ENCODE data around the gene ELSPBP1.

ELSPBP1 gene

GRCh38 chr19:48030073-48030472, 35.6 kb downstream of the ELSPBP1 start:
- peaks cover 43% of the 10 kb centered on the region for H3K27me3 Mint-ChIP-seq (ENCODE audit: low read depth, poor library complexity)
- TF ChIP-seq CTCF (IDR thresholded peaks at IDR 0.05) = no peak
- DNase-seq = no peak
- no peaks in the 10 kb centered on the region for H3K4me1 Mint-ChIP-seq
- no peaks in the 10 kb centered on the region for H3K36me3 Mint-ChIP-seq (ENCODE audit: low read depth)
- H3K9me3 Mint-ChIP-seq = no peaks in the 10 kb centered on the region
- no peak overlapping the region for H3K4me3 Mint-ChIP-seq
- H3K27ac Mint-ChIP-seq = no peak overlapping the region

- DNase-seq = no peak
- no peak for TF ChIP-seq CTCF (IDR thresholded peaks at IDR 0.05)
- no peak overlapping the region for H3K4me3 Mint-ChIP-seq
- H3K9me3 Mint-ChIP-seq = peaks cover 16% of the 10 kb centered on the region
- H3K27me3 Mint-ChIP-seq (ENCODE audit: low read depth, poor library complexity) = peaks cover 16% of the 10 kb centered on the region
- H3K4me1 Mint-ChIP-seq = no peaks in the 10 kb centered on the region
- H3K27ac Mint-ChIP-seq = no peak overlapping the region
- H3K36me3 Mint-ChIP-seq (ENCODE audit: low read depth) = no peaks in the 10 kb centered on the region
Observed at GRCh38 chr19:48033604-48034003, 39.2 kb downstream of the ELSPBP1 start.

GRCh38 chr19:48036765-48037164, 42.3 kb downstream of the ELSPBP1 start:
- Mint-ChIP-seq H3K4me3 (no peak overlapping the region), H3K27me3 (ENCODE audit: low read depth, poor library complexity) (peaks cover 31% of the 10 kb centered on the region), H3K4me1 (no peaks in the 10 kb centered on the region), H3K27ac (no peak overlapping the region), H3K36me3 (ENCODE audit: low read depth) (no peaks in the 10 kb centered on the region), H3K9me3 (peaks cover 22% of the 10 kb centered on the region)
- no peak for TF ChIP-seq CTCF (IDR thresholded peaks at IDR 0.05)
- no peak for DNase-seq

- H3K9me3 Mint-ChIP-seq = peaks cover 32% of the 10 kb centered on the region
- H3K27ac Mint-ChIP-seq = no peak overlapping the region
- no peak for DNase-seq
- H3K4me1 Mint-ChIP-seq = no peaks in the 10 kb centered on the region
- H3K4me3 Mint-ChIP-seq = no peak overlapping the region
- no peaks in the 10 kb centered on the region for H3K36me3 Mint-ChIP-seq (ENCODE audit: low read depth)
- no peak for TF ChIP-seq CTCF (IDR thresholded peaks at IDR 0.05)
- peaks cover 34% of the 10 kb centered on the region for H3K27me3 Mint-ChIP-seq (ENCODE audit: low read depth, poor library complexity)
Observed at GRCh38 chr19:48041877-48042580, 47.6 kb downstream of the ELSPBP1 start.

- H3K4me1 Mint-ChIP-seq = no peaks in the 10 kb centered on the region
- no peak within 1 kb of the TSS for H3K4me3 Mint-ChIP-seq
- H3K27me3 Mint-ChIP-seq (ENCODE audit: low read depth, poor library complexity) = peaks cover 34% of the 10 kb centered on the region
- no peak within 1 kb of the TSS for H3K27ac Mint-ChIP-seq
- DNase-seq = no peak
- no peaks in the 10 kb centered on the region for H3K36me3 Mint-ChIP-seq (ENCODE audit: low read depth)
- H3K9me3 Mint-ChIP-seq = peaks cover 38% of the 10 kb centered on the region
- TF ChIP-seq CTCF (IDR thresholded peaks at IDR 0.05) = no peak
Observed at GRCh38 chr19:48043675-48044258, 49.3 kb downstream of the ELSPBP1 start, which contains the start of gene CABP5. Gene CABP5, minus strand, starts transcription at chr19:48044079. Its CDS starts 157 bp downstream, at chr19:48043922.

- Mint-ChIP-seq H3K4me1 (no peaks in the 10 kb centered on the region), H3K9me3 (peaks cover 41% of the 10 kb centered on the region), H3K27ac (no peak overlapping the region), H3K27me3 (ENCODE audit: low read depth, poor library complexity) (peaks cover 29% of the 10 kb centered on the region), H3K4me3 (no peak overlapping the region), H3K36me3 (ENCODE audit: low read depth) (no peaks in the 10 kb centered on the region)
- no peak for DNase-seq
- TF ChIP-seq CTCF (IDR thresholded peaks at IDR 0.05) = no peak
Observed at GRCh38 chr19:48044561-48044960, 50.1 kb downstream of the ELSPBP1 start.
